SH-SY5Y (cell line): Measurements from ENCODE around the gene RAC2.

ENCODE experiments used
- GATA2 ChIP-seq: IDR thresholded peaks from 2 replicates; pipeline ENCODE4 v1.6.1; 2011; ENCODE audit warnings: mild to moderate bottlenecking, low read depth, low read length
- GATA3 ChIP-seq: IDR thresholded peaks from 2 replicates; pipeline ENCODE4 v1.6.1; 2011; ENCODE audit warnings: low read depth, mild to moderate bottlenecking, low read length, moderate library complexity

Gene RAC2

DNA sequence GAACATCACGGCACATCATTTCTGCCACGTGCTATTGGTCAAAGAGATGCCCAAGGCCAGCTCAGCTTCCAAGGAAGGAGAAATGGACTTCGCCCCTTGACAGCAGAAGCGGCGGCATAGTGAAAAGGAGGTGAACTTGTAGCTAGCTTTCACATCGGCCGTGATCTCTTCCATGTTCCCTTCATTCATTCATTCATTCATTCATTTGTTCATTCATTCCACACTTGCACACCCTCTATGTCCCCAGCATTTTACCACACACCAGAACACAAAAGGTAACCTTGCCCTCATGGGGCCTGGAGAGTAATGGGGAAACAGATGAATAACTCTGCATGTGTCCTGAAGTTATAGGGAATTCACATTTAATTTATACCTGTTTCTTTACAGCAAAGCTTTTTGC lies 37.1 kb upstream of the RAC2 start:
- TF ChIP-seq GATA3 = no peak
- TF ChIP-seq GATA2 = no peak

DNA sequence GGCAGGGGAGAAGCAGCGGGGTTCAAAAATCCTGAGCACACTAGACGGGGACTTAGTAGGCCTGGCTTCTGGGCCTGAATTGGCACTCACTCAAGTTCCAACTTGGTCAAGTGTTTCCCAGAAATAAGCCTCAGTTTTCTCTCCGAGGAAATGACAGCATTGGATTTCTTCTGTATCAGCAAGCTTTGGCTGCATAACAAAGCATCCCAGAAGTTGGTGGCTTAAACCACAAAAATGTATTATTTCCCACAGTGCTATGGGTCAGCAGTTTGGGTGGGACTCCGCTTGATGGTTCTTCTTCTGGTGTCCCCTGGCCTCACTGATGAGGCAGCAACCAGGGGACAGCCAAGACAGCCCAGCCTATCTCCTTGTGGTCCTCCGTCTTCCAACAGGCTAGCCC lies 36.6 kb upstream of the RAC2 start:
- TF ChIP-seq GATA3 (no peak), GATA2 (no peak)

DNA sequence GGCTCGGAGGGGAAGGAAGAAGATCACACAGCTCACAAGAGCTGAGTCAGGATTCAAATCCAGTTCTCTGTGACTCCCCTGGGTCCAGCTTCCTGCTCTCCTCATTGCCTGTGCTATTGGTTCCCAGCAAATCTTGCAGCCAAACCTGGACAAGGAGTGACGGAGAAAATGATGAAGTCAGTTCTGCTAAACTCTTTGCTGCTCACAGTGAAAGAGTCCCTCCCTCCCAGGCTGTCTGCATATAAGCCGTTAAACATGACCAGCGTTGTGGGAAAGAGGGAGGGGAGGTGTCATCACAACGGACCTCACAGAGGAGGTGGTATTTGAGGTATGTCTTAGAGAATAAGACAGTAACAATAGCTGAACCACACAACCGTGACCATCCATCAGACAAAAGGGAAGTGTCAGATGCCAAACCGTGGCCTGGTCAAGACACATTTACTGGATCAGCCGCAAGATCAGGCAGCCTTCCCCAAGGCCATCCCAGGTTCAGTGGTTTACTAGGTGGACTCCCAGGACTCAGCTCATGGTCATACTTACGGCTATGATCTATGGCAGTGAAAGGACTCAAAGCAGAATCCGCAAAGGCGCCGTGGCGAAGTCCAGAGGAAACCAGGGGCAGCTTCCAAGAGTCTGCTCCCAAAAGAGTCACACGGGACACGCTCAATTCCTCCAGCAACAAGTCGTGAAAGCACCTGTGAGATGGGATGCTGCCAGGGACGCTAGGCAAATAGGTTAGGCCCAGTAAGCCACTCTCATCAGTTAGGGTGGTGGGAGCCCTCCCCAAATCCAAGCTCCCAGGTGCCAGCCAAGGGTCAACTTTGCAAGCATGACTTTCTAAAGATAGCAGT lies 35.5 kb upstream of the RAC2 start:
- TF ChIP-seq GATA2 (no peak), GATA3 (no peak)

GRCh38 chr22:37278261-37278660 lies 34.2 kb upstream of the RAC2 start:
- TF ChIP-seq GATA2 = no peak
- TF ChIP-seq GATA3 = no peak

GRCh38 chr22:37277384-37277783 lies 33.3 kb upstream of the RAC2 start:
- TF ChIP-seq GATA2 (no peak), GATA3 (no peak)

DNA sequence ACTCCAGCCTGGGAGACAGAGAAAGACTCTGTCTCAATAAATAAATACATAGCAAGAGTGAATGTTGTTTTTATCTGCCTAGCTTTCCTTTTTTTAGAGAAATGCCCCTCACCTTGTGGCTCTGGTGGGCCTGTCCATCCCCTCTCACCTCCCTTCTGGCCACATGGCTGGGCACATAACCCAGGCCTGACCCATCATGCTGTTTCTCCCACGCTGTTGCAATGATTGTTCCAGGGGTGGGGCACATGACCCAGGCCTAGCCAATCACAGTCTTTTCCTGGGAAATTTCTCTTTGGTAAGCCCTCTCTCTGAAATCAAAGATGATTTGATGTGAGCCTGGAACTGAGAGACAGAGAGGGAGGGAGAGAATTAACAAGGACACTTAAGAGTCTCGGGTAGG lies 32.7 kb upstream of the RAC2 start:
- TF ChIP-seq GATA2 = no peak
- TF ChIP-seq GATA3 = no peak

- TF ChIP-seq GATA3 (no peak), GATA2 (no peak)
Observed at GRCh38 chr22:37275622-37276021, 31.6 kb upstream of the RAC2 start.

GRCh38 chr22:37275134-37275533 lies 31.1 kb upstream of the RAC2 start:
- TF ChIP-seq GATA3 (no peak), GATA2 (no peak)

- no peak for TF ChIP-seq GATA2
- TF ChIP-seq GATA3 = no peak
Observed at GRCh38 chr22:37274380-37274862, 30.4 kb upstream of the RAC2 start.

- TF ChIP-seq GATA2 (no peak), GATA3 (no peak)
Observed at GRCh38 chr22:37273846-37274225, 29.8 kb upstream of the RAC2 start.

GRCh38 chr22:37273126-37273845 lies 29.2 kb upstream of the RAC2 start:
- TF ChIP-seq GATA2 (no peak), GATA3 (no peak)

DNA sequence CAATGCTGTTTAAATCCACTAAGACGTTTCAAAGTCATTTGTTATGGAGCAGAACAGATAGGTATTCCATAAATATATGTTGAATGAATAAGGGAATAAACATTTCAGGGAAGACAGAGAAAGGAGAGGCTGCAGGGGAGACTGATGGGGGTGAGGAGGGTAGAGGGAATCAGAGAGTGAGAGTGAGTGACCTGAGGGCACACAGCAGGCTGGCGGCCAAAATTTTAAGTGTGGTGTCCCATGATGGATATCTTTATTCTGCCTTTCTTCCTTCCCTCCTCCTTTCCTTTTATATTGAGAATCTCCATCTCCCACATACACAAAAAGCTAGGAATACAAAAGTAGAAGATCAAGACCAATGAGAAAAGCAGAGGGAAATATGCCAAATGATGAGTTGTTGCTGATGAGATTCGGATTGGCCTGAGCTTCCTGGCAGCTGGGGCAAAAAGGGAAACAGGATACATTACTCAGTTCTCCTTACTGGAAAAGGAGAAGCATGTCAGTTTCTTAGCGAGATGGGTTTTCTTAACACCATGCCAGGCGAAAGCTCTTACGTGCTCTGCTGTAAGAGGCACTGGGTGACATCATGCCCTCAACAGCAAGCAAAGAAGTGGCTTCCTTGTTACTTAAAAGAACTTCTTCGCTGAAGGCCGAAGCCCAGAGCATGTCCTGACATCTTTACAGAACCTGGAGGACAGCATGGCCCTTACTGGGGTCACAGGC lies 27.0 kb upstream of the RAC2 start:
- TF ChIP-seq GATA3 = no peak
- no peak for TF ChIP-seq GATA2

- TF ChIP-seq GATA3 (no peak), GATA2 (peak; percentile 43; the same call in 1 of the 2 replicates)
Observed at GRCh38 chr22:37269936-37270678, 26.0 kb upstream of the RAC2 start.
